ENCODE measurements around the gene EPHA2.

DNA sequence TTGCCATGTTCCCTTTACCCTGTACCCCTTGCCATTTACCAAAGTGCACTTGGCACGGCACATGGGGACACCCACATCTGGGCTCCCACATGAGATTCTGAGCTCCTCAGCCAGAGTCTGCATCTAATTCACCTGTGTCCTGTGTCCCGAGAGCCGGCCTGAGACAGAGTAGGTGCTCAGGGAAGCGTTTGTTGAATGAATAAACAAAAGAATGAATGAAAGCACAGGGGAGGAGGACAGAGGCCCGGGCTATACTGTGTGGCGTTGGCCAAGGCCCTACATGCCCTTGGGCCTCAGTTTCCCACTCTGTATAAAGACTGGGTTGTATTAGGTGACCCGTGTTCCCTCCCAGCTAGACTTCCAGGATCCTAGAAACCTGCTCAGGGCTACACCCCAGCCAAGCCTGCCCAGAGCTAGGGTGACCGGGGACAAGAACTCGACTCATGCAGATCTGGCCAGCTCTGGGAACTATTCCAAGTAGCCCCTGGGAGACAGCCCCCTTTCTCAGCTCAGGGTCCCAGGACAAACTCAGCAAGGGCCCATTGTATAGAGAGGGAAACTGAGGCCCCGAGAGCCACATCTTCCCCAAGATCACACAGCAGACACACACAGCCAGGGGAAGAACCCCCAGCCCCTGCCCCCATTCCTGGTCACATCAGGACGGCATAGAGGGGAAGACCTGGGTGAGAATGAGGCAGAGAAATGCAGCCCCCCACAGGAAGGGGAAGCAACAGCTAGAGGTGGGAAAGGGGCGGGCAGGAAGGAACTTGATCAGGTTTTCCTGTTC lies 6.0 kb downstream of the EPHA2 start:
- TF ChIP-seq, protein P1, sequence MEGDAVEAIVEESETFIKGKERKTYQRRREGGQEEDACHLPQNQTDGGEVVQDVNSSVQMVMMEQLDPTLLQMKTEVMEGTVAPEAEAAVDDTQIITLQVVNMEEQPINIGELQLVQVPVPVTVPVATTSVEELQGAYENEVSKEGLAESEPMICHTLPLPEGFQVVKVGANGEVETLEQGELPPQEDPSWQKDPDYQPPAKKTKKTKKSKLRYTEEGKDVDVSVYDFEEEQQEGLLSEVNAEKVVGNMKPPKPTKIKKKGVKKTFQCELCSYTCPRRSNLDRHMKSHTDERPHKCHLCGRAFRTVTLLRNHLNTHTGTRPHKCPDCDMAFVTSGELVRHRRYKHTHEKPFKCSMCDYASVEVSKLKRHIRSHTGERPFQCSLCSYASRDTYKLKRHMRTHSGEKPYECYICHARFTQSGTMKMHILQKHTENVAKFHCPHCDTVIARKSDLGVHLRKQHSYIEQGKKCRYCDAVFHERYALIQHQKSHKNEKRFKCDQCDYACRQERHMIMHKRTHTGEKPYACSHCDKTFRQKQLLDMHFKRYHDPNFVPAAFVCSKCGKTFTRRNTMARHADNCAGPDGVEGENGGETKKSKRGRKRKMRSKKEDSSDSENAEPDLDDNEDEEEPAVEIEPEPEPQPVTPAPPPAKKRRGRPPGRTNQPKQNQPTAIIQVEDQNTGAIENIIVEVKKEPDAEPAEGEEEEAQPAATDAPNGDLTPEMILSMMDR (IDR thresholded peaks at IDR 0.05), result no peak
- TF ChIP-seq POLR2A (IDR thresholded peaks at IDR 0.05), result no peak

Measured in body of pancreas (tissue), 4 donors.